NCI-H187 treated with DMSO at 0.1 percent for 48 hours (cell line): ENCODE measurements around the gene ADARB1.
"Not testable (repeated sequence)": the region's sequence is repeated elsewhere in the genome, so short reads cannot be mapped to it uniquely, and the experiment has no call there.

Experiments used
- DNase-seq: peaks from one replicate; lab custom pipeline; 2025; lab: John Stamatoyannopoulos, UW

The ADARB1 gene

DNA sequence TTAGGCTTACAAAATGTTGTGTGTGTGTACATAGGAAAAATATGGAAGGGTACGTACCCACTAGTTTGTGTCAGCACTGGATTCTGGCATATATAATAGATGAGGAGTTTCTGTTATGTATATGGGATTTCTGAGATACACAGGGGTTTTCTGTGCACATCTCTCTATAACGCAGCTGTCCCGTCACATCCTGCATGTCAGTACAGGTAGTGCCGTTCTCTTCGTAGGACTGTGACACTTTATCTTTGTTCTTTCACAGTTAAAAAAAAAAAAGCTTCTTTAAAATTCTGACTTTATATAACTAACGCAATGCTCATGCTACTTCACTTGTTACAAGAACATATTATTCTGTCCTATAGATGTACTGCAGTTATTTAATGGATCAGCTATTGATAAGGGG is 42.9 kb downstream of the ADARB1 start:
- DNase-seq: no peak

DNA sequence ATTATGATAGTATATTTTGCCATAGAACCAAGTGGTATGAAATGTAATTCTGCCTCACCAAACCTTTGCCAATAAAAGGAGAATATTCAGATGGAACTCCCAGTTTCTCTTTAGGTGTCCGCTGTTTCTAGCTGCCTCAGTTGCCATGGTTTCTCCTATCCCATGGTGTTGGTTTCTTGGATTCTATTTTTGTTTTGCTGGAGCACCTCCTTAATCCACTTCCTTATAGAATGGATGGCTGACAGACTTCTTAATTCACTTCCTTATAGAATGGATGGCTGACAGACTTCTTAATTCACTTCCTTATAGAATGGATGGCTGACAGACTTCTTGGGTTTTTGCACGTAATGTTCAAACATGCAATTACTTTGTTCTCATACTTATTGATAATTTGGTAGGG is 43.7 kb downstream of the ADARB1 start:
- no peak for DNase-seq

DNA sequence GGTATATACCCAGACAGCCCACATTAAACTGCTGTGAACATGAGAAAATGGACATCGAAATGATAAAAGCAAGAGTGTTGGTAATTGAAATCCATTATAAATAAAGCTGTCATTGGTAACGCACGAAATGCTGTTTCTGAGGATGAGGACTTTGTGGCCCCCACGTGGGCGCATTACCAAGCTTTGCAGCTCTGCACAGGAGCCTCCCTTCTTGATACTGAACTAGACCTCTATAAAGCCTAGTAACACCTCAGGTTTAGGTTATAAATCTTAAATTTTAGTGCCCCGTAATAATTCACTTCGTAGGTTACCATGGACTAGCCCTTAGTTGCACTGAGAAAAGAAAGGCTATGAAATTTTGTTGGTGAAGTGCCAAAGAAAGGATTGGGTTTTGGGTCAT is 45.4 kb downstream of the ADARB1 start:
- DNase-seq: no peak

DNA sequence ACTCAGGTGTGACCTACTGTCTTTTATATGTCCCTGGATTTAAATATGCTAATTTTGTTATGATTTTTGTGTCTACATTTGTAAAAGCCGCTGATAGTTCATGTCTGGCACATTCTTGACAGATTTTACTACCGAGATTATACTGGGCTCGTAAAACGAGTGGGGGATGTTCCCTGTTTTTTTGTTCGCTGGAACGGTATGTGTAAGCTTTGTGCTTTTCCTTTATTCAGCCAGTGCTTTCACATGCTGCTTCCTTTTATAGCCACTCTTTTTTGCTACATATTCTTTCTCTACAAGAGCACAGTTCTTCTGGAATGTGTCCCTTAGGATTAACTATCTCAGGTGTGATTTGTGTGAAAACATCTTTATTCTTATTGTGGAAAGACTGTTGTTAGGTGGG is 46.6 kb downstream of the ADARB1 start:
- no peak for DNase-seq

DNA sequence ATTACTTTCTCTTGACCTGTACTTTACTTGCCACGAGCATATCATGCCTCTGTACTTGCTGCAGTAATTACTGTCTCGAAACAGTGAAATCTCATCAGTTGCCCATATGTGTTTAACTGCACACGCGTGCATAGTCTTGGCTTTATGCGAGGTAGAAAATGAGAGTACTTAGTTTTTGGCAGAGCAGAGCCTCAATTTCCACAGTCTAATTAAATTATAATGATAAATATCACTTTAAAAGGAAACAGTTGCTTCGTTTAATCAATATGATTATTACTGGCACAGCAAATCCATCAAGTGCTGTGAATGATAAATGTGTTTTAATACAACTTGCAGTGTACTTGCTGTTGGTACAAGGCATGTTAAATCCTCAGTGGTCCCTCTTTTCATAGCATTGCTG is 47.6 kb downstream of the ADARB1 start:
- DNase-seq: no peak

DNA sequence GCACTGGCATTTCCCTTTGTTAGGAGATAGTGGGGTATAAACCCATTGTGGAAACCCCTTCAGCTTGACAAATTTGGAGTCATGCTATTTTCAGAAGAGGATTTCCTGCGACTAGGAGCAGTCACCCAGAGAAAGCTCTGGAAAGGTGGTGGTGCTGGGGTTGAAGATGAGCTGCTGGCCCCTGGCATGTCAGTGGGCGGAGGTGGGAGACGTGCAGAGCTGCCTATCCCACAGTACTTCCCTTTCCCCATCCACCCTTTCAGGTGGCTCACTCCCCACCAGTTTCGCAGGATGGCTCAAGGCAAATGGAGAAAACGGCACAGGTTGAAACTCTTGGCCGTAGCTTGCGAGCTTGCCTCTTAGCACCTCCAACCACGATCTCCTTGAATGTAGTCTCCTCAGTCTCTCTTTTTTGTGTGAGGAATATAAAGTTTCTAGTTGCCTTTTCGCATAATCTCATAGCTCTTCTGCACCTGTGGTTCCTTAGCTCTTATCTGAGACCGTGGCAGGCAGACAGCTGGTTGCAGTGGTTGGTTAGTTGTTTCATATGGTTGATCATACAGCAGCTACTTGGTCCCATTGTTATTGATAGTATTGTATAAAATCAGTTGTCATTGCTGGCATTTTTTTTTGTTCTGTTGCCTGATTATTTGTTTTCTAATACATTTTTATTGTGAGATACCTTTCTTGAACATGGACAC is 48.2 kb downstream of the ADARB1 start:
- DNase-seq: no peak

GRCh38 chr21:45123440-45123839 is 49.1 kb downstream of the ADARB1 start:
- DNase-seq: no peak

GRCh38 chr21:45124596-45124995 is 50.2 kb downstream of the ADARB1 start:
- no peak for DNase-seq

DNA sequence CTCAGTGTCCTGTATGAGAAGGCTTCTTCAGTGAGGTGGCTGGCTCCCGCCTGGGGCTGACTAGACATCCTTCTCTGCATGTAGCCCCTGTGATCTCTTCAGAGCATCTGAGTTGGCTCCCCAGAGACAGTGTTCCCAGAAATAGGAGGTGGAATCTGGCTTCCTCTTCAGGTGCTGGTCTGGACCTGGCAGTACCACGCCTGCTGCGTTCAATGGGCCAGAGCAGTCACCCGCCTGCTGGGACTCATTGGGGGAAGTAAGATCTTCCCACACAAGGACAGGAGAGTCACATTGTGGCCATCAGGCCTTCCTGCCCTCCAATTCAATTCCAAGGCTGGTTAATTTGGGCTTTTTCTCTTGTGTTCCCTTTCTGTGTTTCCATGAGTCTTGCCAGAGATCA is 51.0 kb downstream of the ADARB1 start:
- DNase-seq: peak; percentile 16

- peak; percentile 78 for DNase-seq
Observed at GRCh38 chr21:45126204-45126626, 51.8 kb downstream of the ADARB1 start.

- DNase-seq: no peak
Observed at GRCh38 chr21:45126983-45127382, 52.6 kb downstream of the ADARB1 start.

DNA sequence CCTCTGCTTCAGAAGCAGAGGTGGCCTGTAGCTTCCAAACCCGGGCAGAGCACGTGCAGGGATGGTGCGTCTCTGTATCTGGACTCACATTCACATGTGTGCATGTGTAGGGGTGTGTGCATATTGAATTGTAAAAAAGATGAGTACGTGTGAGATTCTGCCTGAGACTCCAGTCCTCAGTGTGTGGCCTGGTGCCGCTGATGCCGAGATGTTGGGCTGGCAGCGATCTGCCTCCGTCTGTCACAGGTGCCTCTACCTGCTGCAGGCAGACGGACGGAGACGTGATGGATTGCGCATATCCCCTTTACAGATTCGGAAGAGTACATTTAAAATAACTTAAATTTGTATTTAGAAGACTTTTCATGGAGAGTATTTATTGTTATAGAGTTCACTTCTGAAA is 53.6 kb downstream of the ADARB1 start:
- DNase-seq: no peak

GRCh38 chr21:45128613-45129188 is 54.3 kb downstream of the ADARB1 start:
- DNase-seq: peak; percentile 46

DNA sequence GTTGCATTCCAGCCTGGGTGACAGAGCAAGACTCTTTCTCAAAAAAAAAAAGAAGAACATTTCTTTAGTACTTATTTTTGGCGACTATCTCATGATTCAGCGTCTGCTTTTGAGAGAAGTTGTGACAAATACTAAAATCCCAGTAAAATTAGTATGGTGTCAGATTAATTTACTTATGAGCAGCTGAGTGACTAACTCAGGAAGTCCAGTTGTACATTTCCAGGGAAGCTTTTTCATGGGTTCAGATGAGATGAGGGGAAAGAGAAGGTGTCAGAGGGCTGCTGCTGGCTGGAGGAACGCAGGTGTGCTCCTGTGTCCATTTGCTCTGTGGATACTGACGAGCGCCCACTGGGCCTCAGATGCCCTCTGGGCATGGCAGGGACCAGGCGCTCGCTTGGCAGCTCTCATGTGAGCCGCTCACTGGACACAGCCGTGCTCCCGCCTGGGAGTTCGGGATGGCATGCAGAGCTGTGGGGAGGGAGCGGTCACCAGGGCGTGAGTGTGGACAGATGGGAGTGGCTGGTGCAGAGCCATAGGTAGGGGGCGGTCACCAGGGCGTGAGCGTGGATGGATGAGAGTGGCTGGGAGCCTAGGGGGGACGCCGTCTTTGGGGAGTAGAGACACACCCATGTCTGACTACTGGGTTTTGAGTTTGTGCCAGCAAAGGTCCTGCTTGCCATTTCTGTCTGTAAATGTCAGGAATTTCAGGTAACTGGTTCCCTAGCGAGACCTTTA is 55.0 kb downstream of the ADARB1 start:
- no peak for DNase-seq

DNA sequence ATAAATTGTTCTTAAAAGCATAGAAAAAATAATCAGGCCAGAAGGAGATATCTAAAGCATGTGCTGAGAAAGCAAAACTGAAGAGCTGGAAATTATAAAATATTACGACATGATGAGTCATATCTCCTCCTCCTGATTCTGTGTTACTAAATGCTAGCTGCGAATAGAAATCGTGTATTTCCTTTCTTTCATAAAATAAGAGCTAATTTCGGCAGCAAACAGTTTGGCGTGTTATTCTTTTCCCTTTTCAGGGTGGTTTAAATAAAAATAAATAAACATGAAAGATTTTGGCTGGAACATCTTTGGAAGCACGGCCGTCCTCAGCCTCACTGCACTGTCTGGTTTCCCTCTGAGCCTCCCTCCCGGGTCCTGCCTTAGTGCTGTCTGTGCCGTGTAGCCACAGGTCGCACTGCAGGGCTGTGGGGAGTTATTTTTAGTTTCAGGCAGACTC is 56.0 kb downstream of the ADARB1 start:
- DNase-seq: no peak

DNA sequence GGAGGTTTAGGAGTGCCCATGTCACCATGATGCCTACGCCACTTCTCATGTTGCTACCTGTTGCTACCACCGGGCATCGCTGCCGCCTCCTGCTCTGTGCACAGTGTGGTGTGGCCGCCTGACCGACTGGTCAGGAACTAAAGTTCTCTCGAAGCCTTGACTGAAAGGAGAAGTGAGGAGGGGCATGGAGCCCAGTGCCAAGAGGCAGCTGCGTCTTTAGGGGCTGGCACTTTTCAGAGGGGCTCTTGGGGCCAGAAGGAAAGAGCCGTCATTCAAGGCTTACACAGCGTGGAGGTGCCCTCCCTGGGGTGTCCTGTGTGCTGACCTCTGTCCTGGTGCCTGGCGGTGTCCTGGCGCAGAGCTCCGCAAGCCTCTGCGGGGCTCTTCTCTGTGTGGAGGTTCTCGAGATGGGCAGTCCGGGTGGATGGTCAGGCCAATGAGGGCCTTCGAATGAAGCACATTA is 57.2 kb downstream of the ADARB1 start:
- no peak for DNase-seq

GRCh38 chr21:45132841-45133573 is 58.6 kb downstream of the ADARB1 start:
- no peak for DNase-seq

GRCh38 chr21:45133574-45134278 is 59.3 kb downstream of the ADARB1 start:
- not testable (repeated sequence) for DNase-seq

DNA sequence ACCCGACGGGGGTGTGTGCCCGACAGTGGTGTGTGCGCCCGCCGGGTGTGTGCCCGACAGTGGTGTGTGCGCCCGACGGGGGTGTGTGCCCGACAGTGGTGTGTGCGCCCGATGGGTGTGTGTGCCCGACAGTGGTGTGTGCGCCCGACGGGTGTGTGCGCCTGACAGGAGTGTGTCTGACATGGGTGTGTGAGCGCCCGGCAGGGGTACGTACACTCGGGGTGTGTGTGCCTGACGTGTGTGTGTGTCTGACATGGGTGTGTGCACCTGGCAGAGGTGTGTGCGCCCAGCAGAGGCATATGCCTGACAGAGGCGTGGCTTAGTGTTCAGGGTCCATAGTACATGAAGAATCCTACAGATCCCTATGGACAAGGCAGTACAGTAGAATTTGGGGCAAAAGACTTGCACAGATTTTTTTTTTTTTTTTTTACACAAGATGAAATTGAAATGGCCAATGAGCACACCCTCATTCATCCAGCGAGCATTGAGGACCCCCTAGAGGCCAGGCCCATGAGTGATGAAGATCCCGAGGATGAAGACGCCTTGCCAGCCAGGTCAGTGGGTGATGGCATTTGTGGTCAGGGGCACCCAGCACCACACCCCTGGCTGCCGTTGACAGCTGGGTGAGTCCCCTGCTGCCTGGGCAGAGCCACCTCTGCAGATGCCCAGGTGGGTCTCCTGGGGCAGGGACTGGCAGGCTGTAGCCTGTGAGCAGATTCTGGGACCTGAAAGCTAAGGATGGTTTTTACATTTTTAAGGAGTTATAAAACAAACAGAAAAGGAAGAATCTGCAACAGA is 60.1 kb downstream of the ADARB1 start:
- DNase-seq: no peak

DNA sequence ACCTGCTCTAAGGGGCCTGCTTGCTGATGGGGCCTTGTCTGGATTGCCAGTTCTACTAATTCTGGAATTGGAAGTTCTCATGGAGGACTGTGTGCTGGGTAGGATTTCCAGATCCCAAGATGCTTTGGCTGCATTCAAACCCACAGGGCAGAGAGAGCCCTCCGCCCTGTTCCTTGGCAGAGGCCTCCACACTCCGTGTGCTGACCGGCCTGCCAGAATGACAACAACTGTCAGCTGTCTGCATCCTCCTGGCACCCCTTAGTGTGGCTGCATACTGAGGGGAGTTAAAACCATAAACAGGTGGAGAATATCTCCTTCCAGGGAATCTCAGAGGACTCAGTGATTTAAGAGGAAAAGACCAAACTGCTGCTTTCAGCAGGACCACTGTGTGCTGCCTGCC is 60.7 kb downstream of the ADARB1 start:
- DNase-seq: no peak

- DNase-seq: no peak
Observed at GRCh38 chr21:45135868-45136267, 61.5 kb downstream of the ADARB1 start.
